Right lobe of liver (tissue), 4 donors: Measurements from ENCODE around the gene RESF1.

Experiments
- POLR2A ChIP-seq: fragments of 450-650 bp; IDR thresholded peaks from one replicate; pipeline ENCODE4 v1.6.1; 2017; ENCODE audit warnings: antibody characterized with exemption, mild to moderate bottlenecking
- TF ChIP-seq, protein P1 (sequence below), 4 donors: fragments of 200-600 bp in 3 of 4; fragments of 450-650 bp in 1 of 4; IDR thresholded peaks; one replicate each; pipeline versions ENCODE4 v1.5.1 to v1.8.0; 2016 to 2022; ENCODE audit warnings: antibody characterized with exemption in 4 of 4, mild to moderate bottlenecking in 2 of 4
- donor health status: DM: no; HTN: no; CAD: no.
- donor health status: DM: no; HTN: no; CAD: no.
- donor health status: DM: no; HTN: yes; CAD: no.

DNA sequence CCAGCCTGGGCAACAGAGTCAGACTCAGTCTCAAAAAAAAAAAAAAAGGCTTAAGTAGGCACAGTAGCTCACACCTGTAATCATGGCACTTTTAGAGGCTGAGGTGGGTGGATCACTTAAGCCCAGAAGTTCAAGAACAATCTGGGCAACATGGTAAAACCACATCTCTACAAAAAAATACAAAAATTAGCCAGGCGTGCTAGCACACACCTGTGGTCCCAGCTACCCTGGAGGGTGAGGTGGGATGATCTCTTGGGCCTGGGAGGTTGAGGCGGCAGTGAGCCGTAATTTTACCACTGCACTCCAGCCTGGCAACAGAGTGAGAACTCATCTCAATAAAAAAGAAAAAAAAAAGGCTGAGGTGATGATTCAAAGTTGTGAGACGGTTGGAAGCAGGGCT, 9.1 kb upstream of the RESF1 start:
- TF ChIP-seq, protein P1, sequence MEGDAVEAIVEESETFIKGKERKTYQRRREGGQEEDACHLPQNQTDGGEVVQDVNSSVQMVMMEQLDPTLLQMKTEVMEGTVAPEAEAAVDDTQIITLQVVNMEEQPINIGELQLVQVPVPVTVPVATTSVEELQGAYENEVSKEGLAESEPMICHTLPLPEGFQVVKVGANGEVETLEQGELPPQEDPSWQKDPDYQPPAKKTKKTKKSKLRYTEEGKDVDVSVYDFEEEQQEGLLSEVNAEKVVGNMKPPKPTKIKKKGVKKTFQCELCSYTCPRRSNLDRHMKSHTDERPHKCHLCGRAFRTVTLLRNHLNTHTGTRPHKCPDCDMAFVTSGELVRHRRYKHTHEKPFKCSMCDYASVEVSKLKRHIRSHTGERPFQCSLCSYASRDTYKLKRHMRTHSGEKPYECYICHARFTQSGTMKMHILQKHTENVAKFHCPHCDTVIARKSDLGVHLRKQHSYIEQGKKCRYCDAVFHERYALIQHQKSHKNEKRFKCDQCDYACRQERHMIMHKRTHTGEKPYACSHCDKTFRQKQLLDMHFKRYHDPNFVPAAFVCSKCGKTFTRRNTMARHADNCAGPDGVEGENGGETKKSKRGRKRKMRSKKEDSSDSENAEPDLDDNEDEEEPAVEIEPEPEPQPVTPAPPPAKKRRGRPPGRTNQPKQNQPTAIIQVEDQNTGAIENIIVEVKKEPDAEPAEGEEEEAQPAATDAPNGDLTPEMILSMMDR (IDR thresholded peaks at IDR 0.05) = no peak
- TF ChIP-seq POLR2A = no peak
